GM12864 (cell line): Measurements from ENCODE around the gene WDR45B.

Source experiments
- DNase-seq: peaks from one replicate; pipeline ENCODE4 v3.0.0-alpha.2; 2011; ENCODE audit warnings: low read depth
- H3K4me3 ChIP-seq: 2 replicates; pipeline ENCODE4 v1.5.1; 2011; ENCODE audit warnings: mild to moderate bottlenecking, low read depth, low read length, control low read depth
- TF ChIP-seq, protein P1 (sequence below): IDR thresholded peaks from 2 replicates; pipeline ENCODE4 v1.5.1; 2011; ENCODE audit warnings: low read depth, mild to moderate bottlenecking, moderate library complexity, low read length, control low read depth, inconsistent platforms; ENCODE audit errors: missing control alignments

WDR45B gene

DNA sequence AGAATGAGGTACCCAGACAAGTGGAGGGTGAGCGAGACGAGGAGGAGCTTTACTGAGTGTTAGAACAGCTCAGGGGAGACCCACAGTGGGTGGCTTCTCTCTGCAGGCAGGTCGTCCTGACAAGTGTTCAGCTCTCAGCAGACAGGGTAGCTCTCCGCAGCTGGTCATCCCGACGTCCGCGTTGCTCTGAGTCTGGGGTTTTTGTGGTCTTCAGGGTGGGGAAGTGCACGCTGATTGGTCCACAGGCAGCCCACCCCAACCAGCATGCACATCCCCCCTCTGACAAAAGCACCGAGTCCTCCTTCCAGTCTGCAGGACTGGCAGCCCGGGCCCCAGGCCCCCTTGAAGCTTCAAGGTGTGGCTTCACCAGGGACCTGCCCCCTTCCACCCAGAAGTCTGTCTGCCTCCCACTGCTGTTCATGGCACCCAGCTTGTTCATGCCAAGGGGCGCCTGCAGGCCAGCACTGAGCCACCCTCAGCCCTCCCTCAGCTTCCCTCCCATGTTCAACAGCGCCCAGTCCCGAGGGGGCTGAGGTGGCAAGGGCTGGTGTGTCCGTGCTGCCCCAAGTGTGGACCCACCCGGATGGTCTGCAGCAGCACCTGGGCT is 19.9 kb upstream of the WDR45B start:
- DNase-seq: no peak
- TF ChIP-seq, protein P1, sequence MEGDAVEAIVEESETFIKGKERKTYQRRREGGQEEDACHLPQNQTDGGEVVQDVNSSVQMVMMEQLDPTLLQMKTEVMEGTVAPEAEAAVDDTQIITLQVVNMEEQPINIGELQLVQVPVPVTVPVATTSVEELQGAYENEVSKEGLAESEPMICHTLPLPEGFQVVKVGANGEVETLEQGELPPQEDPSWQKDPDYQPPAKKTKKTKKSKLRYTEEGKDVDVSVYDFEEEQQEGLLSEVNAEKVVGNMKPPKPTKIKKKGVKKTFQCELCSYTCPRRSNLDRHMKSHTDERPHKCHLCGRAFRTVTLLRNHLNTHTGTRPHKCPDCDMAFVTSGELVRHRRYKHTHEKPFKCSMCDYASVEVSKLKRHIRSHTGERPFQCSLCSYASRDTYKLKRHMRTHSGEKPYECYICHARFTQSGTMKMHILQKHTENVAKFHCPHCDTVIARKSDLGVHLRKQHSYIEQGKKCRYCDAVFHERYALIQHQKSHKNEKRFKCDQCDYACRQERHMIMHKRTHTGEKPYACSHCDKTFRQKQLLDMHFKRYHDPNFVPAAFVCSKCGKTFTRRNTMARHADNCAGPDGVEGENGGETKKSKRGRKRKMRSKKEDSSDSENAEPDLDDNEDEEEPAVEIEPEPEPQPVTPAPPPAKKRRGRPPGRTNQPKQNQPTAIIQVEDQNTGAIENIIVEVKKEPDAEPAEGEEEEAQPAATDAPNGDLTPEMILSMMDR: no peak
- H3K4me3 ChIP-seq: no peak overlapping the region

DNA sequence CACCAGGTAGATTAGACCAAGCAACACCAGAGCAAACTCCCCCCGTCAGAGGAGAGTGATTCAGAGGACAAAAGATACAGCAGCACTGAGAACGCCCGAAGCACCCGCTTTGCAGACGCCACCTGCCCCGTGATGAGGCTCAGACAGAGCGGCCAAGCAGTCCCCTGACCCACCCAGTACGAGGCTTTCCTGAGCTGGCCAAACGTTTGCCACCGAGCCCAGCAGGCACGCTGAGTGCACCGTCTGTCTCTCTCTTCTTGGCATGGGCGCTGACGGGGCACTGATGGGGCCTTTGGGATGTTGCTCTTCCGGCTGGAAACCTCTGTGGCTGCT is 19.4 kb upstream of the WDR45B start:
- DNase-seq: no peak
- TF ChIP-seq, protein P1: no peak
- H3K4me3 ChIP-seq: no peak overlapping the region

DNA sequence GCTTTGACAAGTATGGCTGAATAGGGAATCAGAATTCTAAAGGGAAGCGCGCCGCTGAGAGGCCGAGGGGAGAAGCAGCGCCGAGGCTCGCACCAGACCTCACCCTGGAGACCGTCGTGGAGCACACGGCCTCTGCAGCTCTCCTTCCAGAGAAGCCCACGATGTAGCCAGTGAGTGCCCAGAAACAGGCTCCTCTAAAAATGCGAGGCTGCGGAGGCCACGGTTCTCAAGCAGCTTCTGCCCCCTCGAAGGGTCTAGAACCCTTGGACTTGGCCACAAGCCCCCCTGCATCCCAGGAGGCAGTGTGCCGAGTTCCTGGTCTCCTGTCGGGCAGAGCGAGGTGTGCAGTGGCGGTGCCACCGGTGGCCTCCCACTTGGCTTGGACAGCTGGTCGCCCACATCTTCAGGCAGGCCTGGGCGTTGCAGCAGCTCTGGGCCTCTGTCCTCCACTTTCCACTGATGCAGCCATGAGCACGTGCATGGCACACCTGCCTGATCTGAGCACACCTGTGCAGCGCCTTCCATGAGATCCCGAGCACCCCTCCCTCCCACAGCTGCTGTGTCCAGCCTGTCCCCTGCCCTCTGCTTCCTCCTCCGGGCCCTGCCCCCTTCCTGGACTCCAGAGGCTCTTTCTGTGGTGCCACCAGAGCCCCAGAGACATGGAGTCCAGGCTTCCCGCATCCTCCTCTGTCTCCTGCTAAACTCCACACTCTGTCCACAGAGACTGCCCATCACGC is 18.9 kb upstream of the WDR45B start:
- no peak overlapping the region for H3K4me3 ChIP-seq
- DNase-seq: no peak
- TF ChIP-seq, protein P1: no peak

DNA sequence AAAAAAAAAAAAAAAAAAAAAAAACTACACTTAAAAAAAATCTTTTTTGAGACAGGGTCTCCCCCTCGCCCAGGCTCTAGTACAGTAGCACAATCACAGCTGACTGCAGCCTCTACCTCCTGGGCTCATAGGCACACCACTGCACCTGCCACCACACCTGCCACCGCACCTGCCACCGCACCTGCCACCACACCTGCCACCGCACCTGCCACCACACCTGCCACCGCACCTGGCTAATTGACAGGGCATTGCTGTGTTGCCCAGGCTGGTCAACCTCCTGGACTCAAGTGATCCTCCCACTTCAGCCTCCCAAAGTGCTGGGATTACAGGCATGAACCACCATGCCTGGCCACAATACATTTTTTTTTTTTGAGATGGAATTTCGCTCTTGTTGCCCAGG is 17.6 kb upstream of the WDR45B start:
- no peak for DNase-seq
- H3K4me3 ChIP-seq: no peak overlapping the region
- TF ChIP-seq, protein P1: no peak

DNA sequence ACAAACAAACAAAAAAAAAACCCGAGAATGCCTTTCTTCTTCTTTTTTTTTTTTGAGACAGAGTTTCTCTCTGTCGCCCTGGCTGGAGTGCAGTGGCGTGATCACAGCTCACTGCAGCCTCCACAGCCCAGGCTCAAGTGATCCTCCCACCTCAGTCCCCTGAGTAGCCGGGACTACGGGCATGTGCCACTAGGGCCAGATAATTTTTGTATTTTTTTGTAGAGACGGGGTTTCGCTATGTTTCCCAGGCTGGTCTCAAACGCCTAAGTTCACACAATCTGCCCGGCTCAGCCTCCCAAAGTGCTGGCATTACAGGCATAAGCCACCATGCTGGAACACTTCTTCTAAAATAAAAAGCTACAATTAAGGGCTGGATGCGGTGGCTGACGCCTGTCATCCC is 17.0 kb upstream of the WDR45B start:
- TF ChIP-seq, protein P1: no peak
- H3K4me3 ChIP-seq: no peak overlapping the region
- DNase-seq: no peak

DNA sequence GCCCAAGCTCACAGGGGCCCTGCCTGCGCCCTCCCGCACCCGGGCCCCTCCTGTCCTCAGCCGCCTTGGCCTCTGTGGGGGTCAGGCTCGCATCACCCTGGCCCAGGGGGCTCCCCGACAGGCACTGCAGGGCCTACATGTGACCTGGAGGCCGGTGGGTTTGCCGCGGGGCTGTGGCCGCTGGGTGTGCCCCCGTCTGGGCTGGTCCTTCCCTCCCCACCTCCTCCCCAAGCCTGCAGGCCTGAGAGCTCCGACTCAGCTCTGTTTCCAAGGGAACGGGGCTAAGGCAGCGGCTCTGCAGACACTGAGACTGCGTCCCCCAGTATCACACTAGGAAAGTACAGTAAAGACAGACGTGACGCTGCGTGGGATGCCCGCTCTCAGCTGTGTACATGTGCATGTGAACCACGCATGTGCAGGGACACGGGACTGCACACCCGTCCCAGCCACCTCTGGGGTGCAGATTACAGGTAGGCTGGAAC is 16.5 kb upstream of the WDR45B start:
- TF ChIP-seq, protein P1: no peak
- no peak for DNase-seq
- no peak overlapping the region for H3K4me3 ChIP-seq

DNA sequence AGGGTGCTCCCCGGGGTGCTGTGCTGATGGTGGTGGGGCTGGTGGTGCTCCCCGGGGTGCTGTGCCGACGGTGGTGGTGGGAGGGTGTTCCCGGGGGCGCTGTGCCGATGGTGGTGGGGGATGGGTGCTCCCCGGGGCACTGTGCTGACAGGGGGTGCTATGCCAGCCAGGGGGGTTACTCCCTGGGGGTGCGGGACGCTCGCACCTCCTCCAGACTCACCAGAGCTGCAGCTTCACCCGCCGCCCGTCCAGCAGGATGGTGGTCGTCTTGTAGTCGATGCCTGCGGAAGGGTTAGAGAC is 16.0 kb upstream of the WDR45B start:
- DNase-seq: no peak
- H3K4me3 ChIP-seq: no peak overlapping the region
- TF ChIP-seq, protein P1: no peak
